ENCODE data around the gene TNKS1BP1.
"Not testable (repeated sequence)": the region's sequence is repeated elsewhere in the genome, so short reads cannot be mapped to it uniquely, and the experiment has no call there.

Gene TNKS1BP1

GRCh38 chr11:57324886-57325734, at the start of gene TNKS1BP1:
TSS of gene TNKS1BP1 (minus strand) at chr11:57324952. CDS start at chr11:57321885, 3,067 bp downstream.
- peak; percentile 66 for DNase-seq

- DNase-seq = no peak
These were observed 48.4 kb upstream of the TNKS1BP1 start for GRCh38 chr11:57373146-57373545.

GRCh38 chr11:57370941-57371340, 46.2 kb upstream of the TNKS1BP1 start:
- DNase-seq = no peak

- DNase-seq = no peak
These were observed 45.5 kb upstream of the TNKS1BP1 start for GRCh38 chr11:57370251-57370650.

- DNase-seq = no peak
These were observed 44.1 kb upstream of the TNKS1BP1 start for GRCh38 chr11:57368845-57369232.

GRCh38 chr11:57368106-57368844, 43.5 kb upstream of the TNKS1BP1 start:
- no peak for DNase-seq

GRCh38 chr11:57364851-57365660, 40.3 kb upstream of the TNKS1BP1 start:
- no peak for DNase-seq

- DNase-seq = no peak
These were observed 38.7 kb upstream of the TNKS1BP1 start for GRCh38 chr11:57363131-57364080.

GRCh38 chr11:57361926-57362325, 37.2 kb upstream of the TNKS1BP1 start:
- no peak for DNase-seq

GRCh38 chr11:57361420-57361819, 36.7 kb upstream of the TNKS1BP1 start:
- DNase-seq = not testable (repeated sequence)

- no peak for DNase-seq
These were observed 36.2 kb upstream of the TNKS1BP1 start for GRCh38 chr11:57360991-57361390.

GRCh38 chr11:57359896-57360690, 35.3 kb upstream of the TNKS1BP1 start:
- DNase-seq = no peak

GRCh38 chr11:57359396-57359795, 34.6 kb upstream of the TNKS1BP1 start:
- DNase-seq = no peak

GRCh38 chr11:57358991-57359390, 34.2 kb upstream of the TNKS1BP1 start:
- no peak for DNase-seq

GRCh38 chr11:57358543-57358961, 33.8 kb upstream of the TNKS1BP1 start:
- no peak for DNase-seq

GRCh38 chr11:57357856-57358255, 33.1 kb upstream of the TNKS1BP1 start:
- no peak for DNase-seq

- DNase-seq = no peak
These were observed 32.6 kb upstream of the TNKS1BP1 start for GRCh38 chr11:57357310-57357709.

- DNase-seq = no peak
These were observed 31.5 kb upstream of the TNKS1BP1 start for GRCh38 chr11:57356268-57356667.

GRCh38 chr11:57354699-57355098, 29.9 kb upstream of the TNKS1BP1 start:
- no peak for DNase-seq

- no peak for DNase-seq
These were observed 29.1 kb upstream of the TNKS1BP1 start for GRCh38 chr11:57353852-57354251.

- DNase-seq = no peak
These were observed 28.7 kb upstream of the TNKS1BP1 start for GRCh38 chr11:57353446-57353845.

Measured in NCI-H187 treated with DMSO at 0.1 percent for 48 hours (cell line).